Epithelial cell of esophagus (primary cell): ENCODE data around the gene LCN1.

ENCODE experiments used
- DNase-seq: peaks from one replicate; pipeline ENCODE4 v3.0.0; 2010; ENCODE audit warnings: low read depth
- H3K4me3 ChIP-seq: 2 replicates; pipeline ENCODE4 v1.5.1; 2011; ENCODE audit warnings: mild to moderate bottlenecking, low read length, control low read depth
- TF ChIP-seq, protein P1 (sequence below): IDR thresholded peaks from 2 replicates; pipeline ENCODE4 v1.5.1; 2011; ENCODE audit warnings: low read depth, mild to moderate bottlenecking, low read length, control low read depth, inconsistent platforms; ENCODE audit not compliant: insufficient read depth; ENCODE audit errors: missing control alignments

The LCN1 gene

DNA sequence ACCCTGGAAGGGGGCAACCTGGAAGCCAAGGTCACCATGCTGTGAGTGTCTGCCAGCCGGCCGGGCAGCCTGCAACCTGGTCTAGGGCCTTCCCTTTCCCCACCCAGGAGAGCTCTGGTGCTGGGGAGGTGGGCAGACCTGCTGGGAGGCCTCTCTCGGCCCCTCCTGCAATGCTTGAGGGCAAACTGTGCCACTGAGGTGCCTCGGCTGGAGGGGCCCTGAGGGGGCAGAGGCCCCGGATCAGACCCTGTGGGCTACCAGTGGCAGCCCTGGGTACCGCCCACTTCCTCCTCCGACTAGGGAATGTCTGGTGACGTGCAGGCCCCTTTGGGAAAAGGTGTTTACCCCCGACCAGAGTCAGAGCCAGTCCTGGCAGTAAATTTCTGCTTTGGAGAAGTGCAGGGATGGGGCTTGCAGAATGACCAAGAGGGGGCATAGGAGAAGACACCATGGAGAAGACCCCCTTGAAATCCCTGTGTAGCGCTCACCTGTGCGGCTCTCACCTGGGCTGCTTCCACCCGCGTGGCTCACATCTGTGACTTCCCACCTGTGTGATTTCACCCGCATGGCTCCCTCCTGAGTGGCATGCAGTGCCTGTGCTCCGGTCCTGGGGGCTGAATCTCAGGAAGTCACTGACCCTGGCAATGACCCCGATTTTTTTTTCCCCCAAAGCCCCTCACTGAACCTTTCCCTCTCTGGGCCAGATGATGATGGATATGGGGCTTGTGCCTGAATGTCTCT is 1.1 kb downstream of the LCN1 start:
- H3K4me3 ChIP-seq, result no peak overlapping the region
- TF ChIP-seq, protein P1, sequence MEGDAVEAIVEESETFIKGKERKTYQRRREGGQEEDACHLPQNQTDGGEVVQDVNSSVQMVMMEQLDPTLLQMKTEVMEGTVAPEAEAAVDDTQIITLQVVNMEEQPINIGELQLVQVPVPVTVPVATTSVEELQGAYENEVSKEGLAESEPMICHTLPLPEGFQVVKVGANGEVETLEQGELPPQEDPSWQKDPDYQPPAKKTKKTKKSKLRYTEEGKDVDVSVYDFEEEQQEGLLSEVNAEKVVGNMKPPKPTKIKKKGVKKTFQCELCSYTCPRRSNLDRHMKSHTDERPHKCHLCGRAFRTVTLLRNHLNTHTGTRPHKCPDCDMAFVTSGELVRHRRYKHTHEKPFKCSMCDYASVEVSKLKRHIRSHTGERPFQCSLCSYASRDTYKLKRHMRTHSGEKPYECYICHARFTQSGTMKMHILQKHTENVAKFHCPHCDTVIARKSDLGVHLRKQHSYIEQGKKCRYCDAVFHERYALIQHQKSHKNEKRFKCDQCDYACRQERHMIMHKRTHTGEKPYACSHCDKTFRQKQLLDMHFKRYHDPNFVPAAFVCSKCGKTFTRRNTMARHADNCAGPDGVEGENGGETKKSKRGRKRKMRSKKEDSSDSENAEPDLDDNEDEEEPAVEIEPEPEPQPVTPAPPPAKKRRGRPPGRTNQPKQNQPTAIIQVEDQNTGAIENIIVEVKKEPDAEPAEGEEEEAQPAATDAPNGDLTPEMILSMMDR, result no peak
- no peak for DNase-seq

- H3K4me3 ChIP-seq, result no peak overlapping the region
- TF ChIP-seq, protein P1, result no peak
Measured at GRCh38 chr9:135522931-135523330, 1.7 kb downstream of the LCN1 start.

GRCh38 chr9:135523521-135524129 is 2.4 kb downstream of the LCN1 start:
- TF ChIP-seq, protein P1, result no peak
- H3K4me3 ChIP-seq, result no peak overlapping the region
- DNase-seq, result no peak

More at GRCh38 chr9:135522931-135523330, 1.7 kb downstream of the LCN1 start:
- no peak for DNase-seq

DNA sequence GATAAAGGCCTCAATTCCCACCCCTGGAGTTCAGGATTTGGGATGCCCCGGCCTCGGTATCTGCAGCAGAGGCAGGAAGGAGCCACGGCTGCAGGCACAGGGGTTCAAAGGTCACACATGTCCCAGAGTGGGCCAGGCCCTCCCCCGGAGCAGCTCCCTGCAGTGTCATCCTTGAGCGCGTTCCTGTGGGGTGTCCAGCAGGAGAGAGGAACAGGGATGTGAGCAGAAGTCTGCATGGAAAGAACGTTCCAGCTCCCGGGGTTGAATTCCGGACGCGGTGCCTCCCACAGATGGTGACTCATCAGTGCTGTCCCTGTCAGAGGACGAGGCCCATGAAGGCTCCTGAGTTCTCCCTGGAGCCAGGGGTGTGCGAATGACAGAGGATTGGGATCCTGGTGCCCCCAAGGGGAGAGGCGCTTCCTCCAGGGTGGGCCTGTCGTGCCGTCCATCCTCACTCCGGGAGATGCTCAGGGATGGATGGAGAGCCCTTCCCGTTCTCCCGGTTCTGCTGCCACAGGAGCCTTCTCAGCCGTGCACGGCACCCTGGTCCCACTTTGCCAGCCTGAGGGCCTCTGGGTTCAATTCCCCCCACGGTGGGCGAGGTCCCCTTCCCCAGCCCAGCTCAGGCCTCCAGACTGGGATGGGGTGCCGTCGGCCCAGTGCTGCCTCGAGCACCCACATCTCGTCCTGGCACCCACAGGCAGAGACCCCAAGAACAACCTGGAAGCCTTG is 3.1 kb downstream of the LCN1 start:
- TF ChIP-seq, protein P1, result no peak
- H3K4me3 ChIP-seq, result no peak overlapping the region
- no peak for DNase-seq

DNA sequence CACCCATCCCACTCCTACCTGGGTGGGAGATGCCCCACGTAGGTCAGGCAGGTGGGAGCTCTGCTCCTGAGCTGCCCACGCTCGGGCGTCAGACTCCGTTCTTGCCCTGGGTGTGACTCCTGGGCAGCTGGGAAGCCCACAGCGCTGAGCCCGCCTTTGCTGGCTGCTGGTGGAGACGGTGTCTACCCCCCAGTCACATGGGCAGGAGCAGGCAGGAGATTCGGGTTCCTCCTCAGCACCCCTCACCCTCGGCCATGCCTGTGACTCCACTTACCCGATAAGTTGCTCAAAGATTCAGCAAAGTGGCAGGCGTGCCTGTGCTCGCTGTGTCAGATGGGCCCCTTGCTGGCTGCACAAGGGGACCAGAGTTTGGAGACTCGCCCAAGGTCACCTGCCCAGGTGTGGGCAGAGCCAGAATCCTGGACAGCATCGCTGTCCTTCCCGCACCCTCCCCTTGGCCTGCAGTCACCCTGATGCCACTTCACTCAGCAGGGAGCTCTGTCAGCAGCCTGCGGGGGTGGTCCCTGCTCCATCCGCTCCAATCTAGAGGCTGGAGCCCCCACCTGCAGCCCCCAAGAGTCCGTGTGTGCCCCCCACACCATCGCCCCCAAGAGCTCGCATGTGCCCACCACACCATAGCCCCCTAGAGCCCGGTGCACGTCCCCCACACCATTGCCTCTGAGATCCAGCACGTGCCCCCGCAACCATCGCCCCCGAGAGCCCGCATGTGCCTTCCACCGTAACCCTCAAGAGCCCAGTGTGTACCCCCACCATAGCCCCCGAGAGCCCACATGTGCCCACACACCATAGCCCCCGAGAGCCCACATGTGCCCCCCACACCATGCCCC is 4.2 kb downstream of the LCN1 start:
- TF ChIP-seq, protein P1, result no peak
- no peak overlapping the region for H3K4me3 ChIP-seq
- DNase-seq, result no peak

GRCh38 chr9:135526089-135526729 is 5.0 kb downstream of the LCN1 start:
- DNase-seq, result no peak
- H3K4me3 ChIP-seq, result no peak overlapping the region
- TF ChIP-seq, protein P1, result no peak
